HL-60 (cell line): ENCODE data around the gene GRIK1.

Experiments used
- DNase-seq, 2 experiments: peaks; one replicate each; pipeline ENCODE4 v3.0.0-alpha.2; 2010 to 2020; ENCODE audit warnings: low read depth in 1 of 2, low spot score in 1 of 2
- H3K27ac ChIP-seq: fragments of 250-450 bp; sonication (Bioruptor Pico); replicated peaks from 2 replicates; pipeline ENCODE4 v1.5.1; 2020; ENCODE audit warnings: mild to moderate bottlenecking, moderate library complexity
- H3K27me3 ChIP-seq: fragments of 250-450 bp; sonication (Bioruptor Pico); 2 replicates; pipeline ENCODE4 v1.5.1; 2021; ENCODE audit warnings: mild to moderate bottlenecking, moderate library complexity; ENCODE audit not compliant: insufficient read depth, poor library complexity, severe bottlenecking
- H3K4me3 ChIP-seq: replicated peaks from 2 replicates; pipeline ENCODE4 v1.5.1; 2011; ENCODE audit warnings: mild to moderate bottlenecking, control low read depth, low read length; ENCODE audit not compliant: insufficient read depth
- CTCF ChIP-seq: IDR thresholded peaks from one replicate; pipeline ENCODE4 v1.5.1; 2011; ENCODE audit warnings: low read length, control low read depth, inconsistent platforms; ENCODE audit not compliant: insufficient read depth
- GABPA ChIP-seq: IDR thresholded peaks from 2 replicates; pipeline ENCODE4 v1.6.1; 2012; ENCODE audit warnings: low read depth
- POLR2AphosphoS5 ChIP-seq: IDR thresholded peaks from 2 replicates; pipeline ENCODE4 v1.6.1; 2012; ENCODE audit warnings: low read depth
- REST ChIP-seq: IDR thresholded peaks from 2 replicates; pipeline ENCODE4 v1.6.1; 2012; ENCODE audit warnings: low read depth; ENCODE audit not compliant: insufficient replicate concordance
- SPI1 ChIP-seq: IDR thresholded peaks from 2 replicates; pipeline ENCODE4 v1.6.1; 2012; ENCODE audit warnings: low read depth, mild to moderate bottlenecking, borderline replicate concordance

Gene GRIK1

GRCh38 chr21:29953072-29953471 lies 13.3 kb upstream of the GRIK1 start:
- TF ChIP-seq REST: no peak
- no peak for DNase-seq
- Histone ChIP-seq H3K4me3 (no peak overlapping the region), H3K27ac (no peak overlapping the region), H3K27me3 (no peaks in the 10 kb centered on the region)

GRCh38 chr21:29951911-29952310 lies 12.1 kb upstream of the GRIK1 start:
- no peak for TF ChIP-seq SPI1
- no peak for TF ChIP-seq REST
- TF ChIP-seq POLR2AphosphoS5: no peak
- no peak for TF ChIP-seq GABPA
- TF ChIP-seq CTCF: no peak
- Histone ChIP-seq H3K27ac (no peak overlapping the region), H3K4me3 (no peak overlapping the region), H3K27me3 (no peaks in the 10 kb centered on the region)
- no peak for DNase-seq

- Histone ChIP-seq H3K4me3 (no peak overlapping the region), H3K27me3 (no peaks in the 10 kb centered on the region), H3K27ac (no peak overlapping the region)
- no peak for DNase-seq
- no peak for TF ChIP-seq CTCF
- no peak for TF ChIP-seq SPI1
- TF ChIP-seq REST: no peak
- no peak for TF ChIP-seq GABPA
- TF ChIP-seq POLR2AphosphoS5: no peak
Observed at GRCh38 chr21:29949991-29950390, 10.2 kb upstream of the GRIK1 start.

- TF ChIP-seq CTCF: no peak
- no peak for TF ChIP-seq GABPA
- TF ChIP-seq POLR2AphosphoS5: no peak
- TF ChIP-seq REST: no peak
- no peak for TF ChIP-seq SPI1
- H3K4me3 ChIP-seq: no peak overlapping the region
- H3K27ac ChIP-seq: no peak overlapping the region
- H3K27me3 ChIP-seq: peaks cover 2% of the 10 kb centered on the region
- DNase-seq: no peak
Observed at GRCh38 chr21:29947119-29947518, 7.3 kb upstream of the GRIK1 start.
